ENCODE measurements around the gene EDEM1.

The EDEM1 gene

GRCh38 chr3:5187920-5188418, 462 bp downstream of the EDEM1 start:
- H3K4me1 Mint-ChIP-seq (ENCODE audit: low read depth): peaks cover 40% of the 10 kb centered on the region
- peak overlapping the region; percentile 100 for H3K27ac Mint-ChIP-seq
- peaks cover 3% of the 10 kb centered on the region for H3K9me3 Mint-ChIP-seq (ENCODE audit: low read depth)
- peaks cover 9% of the 10 kb centered on the region for H3K36me3 Mint-ChIP-seq
- peak overlapping the region; percentile 100 for H3K4me3 Mint-ChIP-seq
- no peaks in the 10 kb centered on the region for H3K27me3 Mint-ChIP-seq

- Mint-ChIP-seq H3K4me3 (peak overlapping the region; percentile 100), H3K4me1 (ENCODE audit: low read depth) (peaks cover 43% of the 10 kb centered on the region)
Measured at GRCh38 chr3:5188419-5189221, 1.1 kb downstream of the EDEM1 start.

DNA sequence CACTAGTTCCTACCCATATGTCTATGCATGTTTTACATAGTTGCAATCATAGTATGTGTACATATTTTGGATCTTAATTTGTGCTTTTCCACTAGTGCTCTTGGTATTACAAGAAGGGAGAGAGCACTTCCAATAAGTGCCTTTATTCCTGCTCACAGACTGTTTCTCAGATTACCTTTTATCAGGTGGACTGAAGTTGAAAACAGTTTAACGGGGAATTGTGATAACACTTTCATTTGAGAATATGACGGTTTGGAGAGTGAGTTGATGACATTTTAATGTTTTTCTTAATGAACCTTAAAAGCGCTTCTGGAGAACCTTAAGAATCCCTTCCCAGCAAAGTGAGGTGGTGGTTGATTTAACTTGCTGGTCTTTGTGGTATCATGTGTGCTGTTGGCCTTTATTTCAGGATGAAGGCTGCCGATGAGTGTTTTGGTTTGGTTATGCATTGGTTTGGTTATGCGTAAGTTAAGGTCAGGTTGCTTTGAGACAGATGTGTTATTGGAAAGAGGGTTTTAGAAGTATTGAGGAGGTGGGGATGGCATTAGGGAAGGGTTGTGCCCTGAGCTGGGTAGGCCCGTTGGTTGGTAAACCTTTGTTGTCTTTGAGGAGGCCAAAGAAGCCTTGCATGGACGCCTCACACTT, 2.8 kb downstream of the EDEM1 start:
- Mint-ChIP-seq H3K4me3 (peak overlapping the region; percentile 100), H3K27me3 (no peaks in the 10 kb centered on the region), H3K9me3 (ENCODE audit: low read depth) (peaks cover 3% of the 10 kb centered on the region), H3K27ac (peak overlapping the region; percentile 100), H3K36me3 (peaks cover 16% of the 10 kb centered on the region), H3K4me1 (ENCODE audit: low read depth) (peaks cover 60% of the 10 kb centered on the region)

More at GRCh38 chr3:5188419-5189221, 1.1 kb downstream of the EDEM1 start:
- Mint-ChIP-seq H3K27ac (peak overlapping the region; percentile 100), H3K36me3 (peaks cover 13% of the 10 kb centered on the region), H3K9me3 (ENCODE audit: low read depth) (peaks cover 3% of the 10 kb centered on the region), H3K27me3 (no peaks in the 10 kb centered on the region)

DNA sequence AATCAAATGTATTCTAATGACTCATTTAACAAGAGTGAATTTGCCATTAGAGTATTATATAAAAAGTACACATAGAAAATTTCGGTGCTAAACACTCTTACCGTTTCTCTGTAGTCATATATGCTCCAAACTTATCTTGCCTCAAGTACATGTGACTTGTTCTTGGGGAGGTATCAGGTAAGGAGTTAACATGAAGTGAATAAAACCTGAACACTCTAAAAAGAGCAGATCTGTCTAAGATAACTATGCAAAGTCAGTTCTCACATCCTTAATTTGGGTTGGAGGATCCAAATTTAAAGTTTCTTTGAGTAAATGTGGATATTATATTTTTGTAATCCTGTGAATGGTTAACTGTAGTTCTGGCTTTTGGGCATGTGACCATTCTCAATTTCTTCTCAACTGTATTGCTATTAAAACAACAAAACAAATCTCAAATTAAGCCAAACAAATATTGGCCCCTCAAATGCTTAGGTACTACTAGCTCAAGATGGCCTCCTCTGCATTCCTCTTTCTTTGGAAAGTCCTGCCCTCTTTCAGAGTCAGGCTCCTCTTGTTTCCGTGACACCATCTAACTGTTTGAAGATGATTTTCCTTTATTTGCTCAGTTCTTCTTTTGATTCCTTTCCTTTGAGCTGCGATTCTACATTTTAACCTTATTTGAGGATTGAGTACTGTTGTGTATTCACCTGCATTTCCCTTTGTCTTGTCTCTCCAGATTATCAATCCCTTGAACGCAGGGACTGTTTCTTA, 4.2 kb downstream of the EDEM1 start:
- peaks cover 69% of the 10 kb centered on the region for H3K4me1 Mint-ChIP-seq (ENCODE audit: low read depth)
- H3K4me3 Mint-ChIP-seq: peak overlapping the region; percentile 77
- H3K27me3 Mint-ChIP-seq: no peaks in the 10 kb centered on the region
- H3K27ac Mint-ChIP-seq: peak overlapping the region; percentile 93
- H3K9me3 Mint-ChIP-seq (ENCODE audit: low read depth): peaks cover 3% of the 10 kb centered on the region
- H3K36me3 Mint-ChIP-seq: peaks cover 23% of the 10 kb centered on the region

- Mint-ChIP-seq H3K36me3 (peaks cover 31% of the 10 kb centered on the region), H3K4me1 (ENCODE audit: low read depth) (peaks cover 74% of the 10 kb centered on the region), H3K27ac (peak overlapping the region; percentile 93), H3K9me3 (ENCODE audit: low read depth) (peaks cover 3% of the 10 kb centered on the region), H3K27me3 (no peaks in the 10 kb centered on the region), H3K4me3 (peak overlapping the region; percentile 77)
Measured at GRCh38 chr3:5192571-5193365, 5.3 kb downstream of the EDEM1 start.

DNA sequence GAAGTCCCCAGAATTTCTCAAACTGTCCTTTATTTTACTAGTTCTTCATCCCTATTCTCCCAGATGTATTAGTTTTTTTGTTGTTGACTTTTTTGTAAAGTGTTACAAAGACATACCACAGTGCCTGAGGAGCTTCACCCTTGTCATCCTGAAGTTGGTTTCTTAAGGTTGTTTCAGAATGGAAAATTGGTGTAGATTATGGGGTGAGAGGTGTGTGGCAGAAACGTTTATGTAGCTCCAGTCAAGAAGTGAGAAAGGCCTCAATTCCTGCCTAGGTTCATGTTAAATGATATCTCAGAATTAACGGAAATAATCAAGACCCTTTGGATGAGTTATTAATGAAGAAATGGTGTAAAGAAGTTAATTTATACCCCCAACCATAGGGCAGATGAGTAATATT, 6.8 kb downstream of the EDEM1 start:
- Mint-ChIP-seq H3K36me3 (peaks cover 39% of the 10 kb centered on the region), H3K27me3 (no peaks in the 10 kb centered on the region), H3K27ac (peak overlapping the region; percentile 93), H3K4me3 (peak overlapping the region; percentile 82), H3K4me1 (ENCODE audit: low read depth) (peaks cover 88% of the 10 kb centered on the region), H3K9me3 (ENCODE audit: low read depth) (peaks cover 3% of the 10 kb centered on the region)

DNA sequence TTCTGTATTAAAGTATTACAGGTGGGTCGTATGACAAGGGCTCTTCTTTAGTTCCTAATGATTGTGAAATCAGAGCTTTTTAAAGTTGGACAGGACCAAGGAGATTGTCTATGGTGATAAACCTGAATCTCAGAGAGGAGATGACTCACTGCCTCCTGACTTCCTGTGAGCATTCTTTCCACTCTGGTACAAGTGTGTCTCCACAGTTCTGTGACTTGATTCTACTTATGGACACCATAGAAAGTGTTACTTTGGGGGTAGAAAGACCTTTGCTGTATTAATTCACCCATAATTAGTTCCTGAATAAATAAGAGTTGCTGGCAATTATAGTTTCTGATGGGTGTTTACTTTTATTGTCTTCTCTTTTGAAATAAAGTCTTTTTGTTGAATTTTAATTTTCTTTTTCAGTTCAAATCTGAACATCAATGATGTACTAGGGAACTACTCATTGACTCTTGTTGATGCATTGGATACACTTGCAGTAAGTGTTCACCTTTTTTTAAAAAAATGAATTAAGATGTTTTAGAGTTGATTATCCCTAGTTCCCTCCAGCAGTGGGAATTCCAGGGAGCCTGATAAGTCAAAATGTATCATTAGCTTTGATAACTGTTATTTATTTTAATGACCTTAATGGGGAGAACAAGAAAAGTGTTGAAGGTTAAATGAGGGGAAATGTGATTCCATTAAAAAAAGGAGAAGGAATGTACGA, 7.4 kb downstream of the EDEM1 start:
- Mint-ChIP-seq H3K27me3 (no peaks in the 10 kb centered on the region), H3K4me3 (peak overlapping the region; percentile 82), H3K4me1 (ENCODE audit: low read depth) (peaks cover 89% of the 10 kb centered on the region), H3K9me3 (ENCODE audit: low read depth) (peaks cover 3% of the 10 kb centered on the region), H3K27ac (peak overlapping the region; percentile 93), H3K36me3 (peaks cover 42% of the 10 kb centered on the region)

DNA sequence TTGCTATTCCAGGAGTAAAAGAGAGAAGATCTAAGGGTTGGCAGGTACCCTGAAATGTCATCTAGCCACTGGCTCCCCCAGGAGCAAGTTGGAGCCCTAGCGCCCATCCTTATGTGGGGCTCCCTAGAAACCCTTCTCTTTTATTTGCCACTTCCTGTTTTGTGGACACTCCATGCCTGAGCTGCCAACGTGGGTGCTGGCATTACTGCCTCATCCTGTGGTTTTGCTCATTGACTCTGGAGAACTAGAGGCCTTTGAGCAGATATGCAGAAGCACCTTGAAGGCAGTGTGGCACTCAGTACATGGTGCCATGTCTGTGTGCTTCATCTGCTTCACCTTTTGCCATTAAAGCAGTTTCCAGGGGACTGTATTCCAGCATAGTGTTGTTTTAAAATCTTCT, 8.1 kb downstream of the EDEM1 start:
- Mint-ChIP-seq H3K27me3 (no peaks in the 10 kb centered on the region), H3K36me3 (peaks cover 45% of the 10 kb centered on the region)

DNA sequence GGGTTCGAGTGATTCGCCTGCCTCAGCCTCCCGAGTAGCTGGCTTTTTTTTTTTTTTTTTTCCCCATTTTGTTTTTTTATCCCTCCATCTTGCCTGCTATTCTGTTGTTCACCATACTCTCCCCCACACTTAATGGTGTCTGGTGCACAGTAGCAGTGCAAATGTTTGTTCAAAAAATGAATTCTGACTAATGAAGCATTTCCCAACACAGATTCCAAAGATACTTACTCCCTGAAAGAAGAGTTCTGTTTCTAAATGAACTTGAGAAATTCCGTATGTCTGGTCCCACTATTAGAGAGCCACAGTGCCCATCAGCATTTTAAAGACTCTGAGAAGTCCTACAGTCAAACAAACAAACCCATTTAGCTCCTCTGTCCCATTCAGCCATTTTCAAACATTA, 9.5 kb downstream of the EDEM1 start:
- H3K4me1 Mint-ChIP-seq (ENCODE audit: low read depth): peaks cover 87% of the 10 kb centered on the region
- peak overlapping the region; percentile 93 for H3K27ac Mint-ChIP-seq
- no peaks in the 10 kb centered on the region for H3K9me3 Mint-ChIP-seq (ENCODE audit: low read depth)
- H3K27me3 Mint-ChIP-seq: no peaks in the 10 kb centered on the region
- H3K4me3 Mint-ChIP-seq: peak overlapping the region; percentile 82
- H3K36me3 Mint-ChIP-seq: peaks cover 45% of the 10 kb centered on the region

More for the DNA sequence above, 8.1 kb downstream of the EDEM1 start:
- Mint-ChIP-seq H3K4me1 (ENCODE audit: low read depth) (peaks cover 89% of the 10 kb centered on the region), H3K9me3 (ENCODE audit: low read depth) (peaks cover 3% of the 10 kb centered on the region), H3K27ac (peak overlapping the region; percentile 93), H3K4me3 (peak overlapping the region; percentile 82)

DNA sequence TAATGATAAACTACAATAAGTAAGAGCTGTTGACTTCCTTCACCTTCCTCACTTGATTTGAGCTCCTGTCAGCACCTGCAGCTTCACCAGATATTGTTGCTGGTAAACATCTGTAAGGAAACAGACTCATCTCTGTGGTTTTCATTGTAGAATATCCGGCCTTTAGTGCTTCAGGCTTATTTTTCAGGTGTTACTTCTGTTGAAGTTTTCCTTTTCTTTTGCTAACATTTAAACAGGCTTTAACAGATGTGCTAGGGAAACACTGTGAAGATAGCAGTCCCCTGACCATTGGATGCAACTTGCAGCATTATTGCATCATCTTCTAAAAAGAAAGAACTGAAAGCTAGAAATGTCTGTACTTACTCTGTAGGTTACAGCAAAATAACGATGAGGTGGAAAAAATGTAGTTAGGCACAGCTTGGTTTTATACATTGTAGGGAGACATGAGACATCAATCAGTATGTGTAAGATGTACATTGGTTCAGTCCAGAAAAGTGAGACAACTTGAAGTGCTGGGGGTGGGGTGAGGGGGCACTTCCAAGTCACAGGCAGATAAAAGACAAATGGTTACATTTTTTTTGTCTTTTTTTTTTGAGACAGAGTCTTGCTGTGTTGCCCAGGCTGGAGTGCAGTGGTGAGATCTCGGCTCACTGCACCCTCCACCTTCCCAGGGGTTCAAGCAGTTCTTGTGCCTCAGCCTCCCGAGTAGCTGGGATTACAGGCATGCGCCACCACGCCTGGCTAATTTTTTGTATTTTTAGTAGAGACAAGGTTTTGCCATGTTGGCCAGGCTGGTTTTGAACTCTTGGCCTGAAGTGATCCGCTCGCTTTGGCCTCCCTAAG, 10.2 kb downstream of the EDEM1 start:
- peak overlapping the region; percentile 93 for H3K27ac Mint-ChIP-seq
- no peaks in the 10 kb centered on the region for H3K9me3 Mint-ChIP-seq (ENCODE audit: low read depth)
- no peaks in the 10 kb centered on the region for H3K27me3 Mint-ChIP-seq
- peaks cover 43% of the 10 kb centered on the region for H3K36me3 Mint-ChIP-seq
- H3K4me1 Mint-ChIP-seq (ENCODE audit: low read depth): peaks cover 81% of the 10 kb centered on the region
- H3K4me3 Mint-ChIP-seq: peak overlapping the region; percentile 82

GRCh38 chr3:5198313-5198677, 10.8 kb downstream of the EDEM1 start:
- peak overlapping the region; percentile 93 for H3K27ac Mint-ChIP-seq
- H3K36me3 Mint-ChIP-seq: peaks cover 41% of the 10 kb centered on the region
- H3K27me3 Mint-ChIP-seq: no peaks in the 10 kb centered on the region
- no peaks in the 10 kb centered on the region for H3K9me3 Mint-ChIP-seq (ENCODE audit: low read depth)
- peak overlapping the region; percentile 52 for H3K4me3 Mint-ChIP-seq
- peaks cover 75% of the 10 kb centered on the region for H3K4me1 Mint-ChIP-seq (ENCODE audit: low read depth)

DNA sequence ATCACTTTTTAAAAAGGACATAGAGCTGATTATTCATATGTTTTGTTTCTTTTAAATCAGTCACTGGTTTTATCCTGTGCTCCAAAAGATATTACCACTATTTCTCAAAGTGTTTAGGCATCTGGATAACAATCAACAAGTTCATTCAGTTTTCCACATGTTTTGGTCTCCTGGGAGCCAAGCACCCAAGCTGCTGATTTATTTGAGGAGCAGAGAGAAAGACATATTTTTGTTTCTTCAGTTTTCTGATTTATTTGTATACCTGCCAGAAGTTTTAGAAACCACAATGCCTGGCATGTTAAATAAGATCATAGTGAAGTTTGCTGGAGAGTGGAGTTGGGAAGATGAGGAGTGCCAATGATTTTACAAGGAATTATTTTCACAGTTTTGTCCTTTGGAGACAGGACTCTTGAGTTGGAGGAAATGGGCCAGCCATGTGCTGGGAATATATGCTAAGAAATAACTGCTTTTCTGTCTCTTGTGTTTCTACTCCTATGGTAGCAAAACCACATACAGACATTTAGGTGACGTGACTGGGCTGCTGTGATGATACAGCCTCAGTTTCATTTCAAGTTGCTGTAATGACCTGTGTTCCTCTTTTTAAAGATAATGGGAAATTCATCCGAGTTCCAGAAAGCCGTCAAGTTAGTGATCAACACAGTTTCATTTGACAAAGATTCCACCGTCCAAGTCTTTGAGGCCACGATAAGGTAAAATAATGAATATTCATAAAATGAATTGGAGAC, 11.7 kb downstream of the EDEM1 start:
- peaks cover 69% of the 10 kb centered on the region for H3K4me1 Mint-ChIP-seq (ENCODE audit: low read depth)
- peaks cover 40% of the 10 kb centered on the region for H3K36me3 Mint-ChIP-seq
- no peaks in the 10 kb centered on the region for H3K9me3 Mint-ChIP-seq (ENCODE audit: low read depth)
- peak overlapping the region; percentile 93 for H3K27ac Mint-ChIP-seq
- H3K27me3 Mint-ChIP-seq: no peaks in the 10 kb centered on the region
- H3K4me3 Mint-ChIP-seq: peak overlapping the region; percentile 51
